ENCODE measurements around the gene SLC39A10.

The SLC39A10 gene

GRCh38 chr2:195733831-195734230, 76.8 kb downstream of the SLC39A10 start:
- no peak for DNase-seq

GRCh38 chr2:195734395-195734794, 77.4 kb downstream of the SLC39A10 start:
- no peak for DNase-seq

GRCh38 chr2:195734931-195735330, 77.9 kb downstream of the SLC39A10 start:
- DNase-seq = no peak

- DNase-seq = no peak
Observed at GRCh38 chr2:195735347-195735746, 78.3 kb downstream of the SLC39A10 start.

GRCh38 chr2:195737511-195738325, 80.7 kb downstream of the SLC39A10 start:
- no peak for DNase-seq

GRCh38 chr2:195741191-195741590, 84.2 kb downstream of the SLC39A10 start:
- no peak for DNase-seq

- no peak for DNase-seq
Observed at GRCh38 chr2:195756218-195756942, 99.4 kb downstream of the SLC39A10 start.

- DNase-seq = no peak
Observed at GRCh38 chr2:195758846-195759245, 101.8 kb downstream of the SLC39A10 start.

GRCh38 chr2:195759877-195760276, 102.9 kb downstream of the SLC39A10 start:
- no peak for DNase-seq

GRCh38 chr2:195763866-195764265, 106.8 kb downstream of the SLC39A10 start:
- DNase-seq = no peak

GRCh38 chr2:195766691-195767090, 109.7 kb downstream of the SLC39A10 start:
- no peak for DNase-seq

- no peak for DNase-seq
Observed at GRCh38 chr2:195768431-195768830, 111.4 kb downstream of the SLC39A10 start.

- DNase-seq = no peak
Observed at GRCh38 chr2:195769975-195770374, 112.9 kb downstream of the SLC39A10 start.

- DNase-seq = no peak
Observed at GRCh38 chr2:195779491-195779890, 122.5 kb downstream of the SLC39A10 start.

GRCh38 chr2:195782156-195782555, 125.1 kb downstream of the SLC39A10 start:
- DNase-seq = no peak
